GM15510 (cell line): ENCODE results near the gene RNF34.

Source experiments
- POLR2A ChIP-seq: IDR thresholded peaks from 3 replicates; pipeline ENCODE4 v1.6.1; 2011; ENCODE audit warnings: borderline replicate concordance; ENCODE audit not compliant: insufficient read length; ENCODE audit errors: extremely low read depth

The RNF34 gene, protein sequence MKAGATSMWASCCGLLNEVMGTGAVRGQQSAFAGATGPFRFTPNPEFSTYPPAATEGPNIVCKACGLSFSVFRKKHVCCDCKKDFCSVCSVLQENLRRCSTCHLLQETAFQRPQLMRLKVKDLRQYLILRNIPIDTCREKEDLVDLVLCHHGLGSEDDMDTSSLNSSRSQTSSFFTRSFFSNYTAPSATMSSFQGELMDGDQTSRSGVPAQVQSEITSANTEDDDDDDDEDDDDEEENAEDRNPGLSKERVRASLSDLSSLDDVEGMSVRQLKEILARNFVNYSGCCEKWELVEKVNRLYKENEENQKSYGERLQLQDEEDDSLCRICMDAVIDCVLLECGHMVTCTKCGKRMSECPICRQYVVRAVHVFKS

DNA sequence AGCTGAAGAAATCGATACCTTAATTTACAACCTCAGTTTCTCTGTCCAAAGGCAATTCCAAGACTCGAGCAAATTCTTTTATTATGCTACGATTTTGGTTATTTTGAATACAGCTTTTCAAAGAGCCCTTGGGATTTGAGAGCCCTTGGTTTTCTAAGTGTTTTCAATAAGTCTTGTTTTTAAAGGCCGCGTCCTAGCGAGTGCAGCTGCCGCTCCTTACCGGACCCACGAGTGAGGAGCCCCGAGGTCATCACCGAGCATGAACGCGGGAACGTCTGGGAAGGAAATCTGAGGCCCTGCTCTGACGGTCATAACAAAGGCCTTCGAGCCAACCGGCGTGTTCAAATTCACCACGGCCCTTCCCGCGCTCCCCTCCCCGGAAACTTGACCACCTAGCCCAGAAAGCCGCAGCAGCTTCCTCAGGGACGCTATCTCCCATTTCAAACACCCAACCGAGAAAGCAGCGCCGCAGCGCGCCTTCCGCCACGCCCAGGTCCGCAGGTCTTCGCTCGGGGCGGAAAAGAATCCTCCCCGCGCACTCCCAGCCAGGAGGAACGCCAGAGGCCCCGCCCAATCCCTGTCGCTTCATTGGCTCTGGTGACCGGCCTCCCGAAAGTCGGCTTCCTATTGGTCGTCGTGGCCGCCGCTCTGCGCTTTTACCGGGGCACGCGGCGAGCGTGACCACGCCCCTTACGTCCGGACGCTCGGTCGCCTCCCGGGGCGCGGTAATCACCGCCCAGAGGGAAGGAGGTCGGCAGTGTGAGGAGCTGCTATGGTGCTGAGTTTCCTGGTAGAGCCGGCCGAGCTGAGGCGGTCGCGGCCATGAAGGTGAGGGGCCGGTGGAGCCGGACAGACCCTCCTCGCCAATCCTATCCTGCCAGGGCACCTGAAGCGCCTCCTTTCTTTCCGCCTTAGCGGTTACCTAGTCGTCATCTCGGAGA, at the start of gene RNF34:
TSS of gene RNF34 (plus strand) at position 728 of the 941 bp plus-strand sequence. CDS start at position 823, 95 bp downstream.
- peak; percentile 98 for TF ChIP-seq POLR2A

DNA sequence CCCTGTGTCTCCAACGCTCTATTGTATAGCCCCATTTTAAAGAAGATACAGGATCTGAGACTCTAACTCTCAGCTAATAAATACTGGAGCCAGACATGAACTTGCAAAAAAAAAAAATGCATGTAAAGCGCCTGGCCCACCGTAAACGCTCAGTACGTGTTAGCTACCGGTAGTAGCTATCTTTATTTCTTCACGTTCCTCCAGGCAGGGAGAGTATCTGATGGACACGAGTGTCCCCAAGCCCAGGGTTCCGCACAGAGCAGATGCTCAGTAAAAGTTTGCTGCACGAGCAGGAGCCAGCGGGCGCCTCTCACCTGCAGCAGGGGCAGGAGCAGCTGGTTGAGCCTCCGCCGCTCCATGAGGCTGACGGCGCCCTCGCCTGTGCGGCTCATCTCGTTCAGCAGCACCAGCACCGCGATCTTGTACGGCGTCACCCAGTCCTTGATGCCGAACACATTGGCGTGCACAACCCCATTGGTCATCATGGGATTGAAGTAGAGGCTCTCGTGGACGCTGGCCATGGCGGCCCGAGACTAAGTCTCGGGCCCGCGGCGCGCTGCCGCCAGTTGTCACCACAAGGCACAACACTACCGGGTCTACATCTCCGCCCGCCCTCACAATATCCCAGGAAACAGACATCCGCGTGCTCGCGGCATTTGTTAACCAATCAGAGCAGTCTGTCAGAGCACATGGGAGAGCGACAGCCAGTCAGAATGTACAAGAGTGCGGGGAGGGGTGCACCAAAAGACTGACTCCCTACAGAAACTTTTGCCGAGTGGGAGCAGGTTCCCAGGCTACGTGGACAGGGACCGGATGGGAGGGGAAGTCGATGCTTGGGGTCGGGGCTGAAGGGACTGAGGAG, 47.9 kb upstream of the RNF34 start, which contains the start of gene ANAPC5:
TSS of gene ANAPC5 (minus strand) at position 592 of the 862 bp plus-strand sequence. CDS start at position 521, 71 bp downstream.
- TF ChIP-seq POLR2A: peak; percentile 92

DNA sequence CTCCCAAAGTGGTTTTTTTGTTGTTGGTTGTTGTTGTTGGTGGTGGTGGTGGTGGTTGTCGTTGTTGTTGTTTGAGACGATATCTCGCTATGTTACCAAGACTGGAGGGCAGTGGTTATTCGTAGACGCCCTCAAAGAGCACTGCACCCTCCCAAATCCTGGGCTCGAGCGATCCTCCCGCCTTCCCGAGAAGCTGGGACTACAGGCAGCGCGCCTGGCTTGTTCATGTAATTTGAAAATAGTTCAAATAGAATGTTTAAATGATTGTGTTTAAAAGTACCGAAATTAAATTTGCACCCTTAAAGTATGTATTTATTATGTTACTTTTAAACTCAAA, 47.3 kb upstream of the RNF34 start:
- no peak for TF ChIP-seq POLR2A

DNA sequence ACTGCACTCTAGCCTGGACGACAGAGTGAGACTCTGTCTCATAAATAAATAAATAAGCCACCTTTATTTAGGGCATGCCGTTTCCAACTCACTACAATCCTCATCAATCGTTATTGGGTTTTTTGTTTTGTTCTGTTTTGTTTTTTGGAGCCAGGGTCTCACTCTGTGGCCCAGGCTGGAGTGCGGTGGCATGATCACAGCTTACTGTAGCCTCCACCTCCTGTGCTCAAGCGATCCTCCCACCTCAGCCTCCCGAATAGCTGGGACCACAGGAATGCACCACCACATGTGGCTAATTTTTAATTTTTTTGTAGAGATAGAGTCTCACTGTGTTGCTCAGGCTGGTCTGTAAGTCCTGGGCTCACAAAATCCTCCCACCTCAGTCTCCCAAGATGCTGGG, 44.1 kb upstream of the RNF34 start:
- no peak for TF ChIP-seq POLR2A

DNA sequence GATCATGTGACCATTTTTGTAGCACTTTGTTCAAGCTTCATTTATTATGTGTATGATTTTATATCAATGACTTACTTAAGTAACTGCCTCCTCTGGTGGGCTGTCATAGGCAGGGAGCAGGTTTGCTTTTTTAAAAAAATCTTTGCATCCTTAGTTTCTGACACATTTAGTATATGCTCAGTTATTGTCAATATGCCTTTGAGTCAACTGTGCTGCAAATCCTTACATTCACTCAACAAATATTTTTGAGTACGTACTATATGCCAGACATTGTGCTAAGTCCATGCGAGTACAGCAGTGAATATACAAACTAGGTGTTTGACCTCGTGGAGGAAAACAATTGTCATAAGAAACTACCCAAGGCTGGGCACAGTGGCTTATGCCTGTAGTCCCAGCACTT, 43.3 kb upstream of the RNF34 start:
- TF ChIP-seq POLR2A: no peak

DNA sequence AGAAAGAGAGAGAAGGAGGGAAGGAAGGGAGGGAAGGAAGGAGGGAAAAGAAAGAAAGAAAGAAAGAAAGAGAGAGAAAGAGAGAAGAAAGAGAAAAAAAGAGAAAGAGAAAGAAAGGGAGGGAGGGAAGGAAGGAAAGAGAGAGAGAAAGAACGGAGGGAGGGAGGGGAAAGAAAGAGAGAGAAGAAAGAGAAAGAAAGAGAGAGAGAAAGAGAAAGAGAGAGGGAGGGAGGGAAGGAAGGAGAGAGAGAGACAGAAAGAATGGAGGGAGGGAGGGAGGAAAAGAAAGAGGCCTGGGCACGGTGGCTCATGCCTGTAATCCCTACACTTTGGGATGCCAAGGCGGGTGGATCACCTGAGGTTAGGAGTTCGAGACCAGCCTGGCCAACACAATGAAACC, 42.6 kb upstream of the RNF34 start:
- TF ChIP-seq POLR2A: no peak

DNA sequence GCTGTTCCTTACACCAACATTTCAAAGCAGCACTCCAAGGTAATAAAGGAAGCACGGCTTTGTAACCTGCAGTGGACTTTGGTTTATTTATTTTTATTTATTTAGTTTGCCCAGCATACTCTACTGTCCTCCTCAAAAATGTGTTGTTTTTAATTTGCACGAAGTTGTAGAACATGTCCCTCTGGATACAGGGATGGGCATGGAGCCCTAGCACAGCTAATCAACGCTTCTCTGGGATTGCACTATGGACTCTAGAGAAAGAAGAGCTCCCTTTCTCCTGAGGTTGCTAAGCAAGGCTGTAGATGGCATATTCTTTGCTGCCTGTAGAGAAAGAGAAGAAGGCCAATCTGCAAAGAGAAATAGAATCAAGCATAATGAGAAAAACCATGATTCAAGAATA, 41.8 kb upstream of the RNF34 start:
- TF ChIP-seq POLR2A: no peak

DNA sequence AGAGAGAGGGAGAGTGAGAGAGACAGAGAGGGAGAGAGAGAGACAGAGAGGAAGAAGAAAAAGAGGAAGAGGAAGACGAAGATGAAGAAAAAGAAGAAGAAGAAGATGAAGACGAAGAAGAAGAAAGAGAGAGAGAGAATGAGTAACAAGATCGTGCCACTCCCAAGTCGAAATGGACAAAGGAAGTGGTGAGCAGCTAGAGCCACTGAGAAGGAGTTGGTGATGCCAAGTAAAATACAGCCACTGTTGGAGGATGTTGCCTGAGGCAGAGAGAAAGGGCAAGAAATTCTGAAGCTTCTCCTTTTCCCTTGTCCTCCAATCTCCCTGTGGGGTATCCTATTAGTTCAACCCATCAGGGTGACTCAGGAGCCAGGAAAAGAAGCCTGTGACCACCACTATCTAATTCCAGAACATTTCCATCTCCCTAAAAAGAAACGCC, 35.2 kb upstream of the RNF34 start:
- TF ChIP-seq POLR2A: no peak

DNA sequence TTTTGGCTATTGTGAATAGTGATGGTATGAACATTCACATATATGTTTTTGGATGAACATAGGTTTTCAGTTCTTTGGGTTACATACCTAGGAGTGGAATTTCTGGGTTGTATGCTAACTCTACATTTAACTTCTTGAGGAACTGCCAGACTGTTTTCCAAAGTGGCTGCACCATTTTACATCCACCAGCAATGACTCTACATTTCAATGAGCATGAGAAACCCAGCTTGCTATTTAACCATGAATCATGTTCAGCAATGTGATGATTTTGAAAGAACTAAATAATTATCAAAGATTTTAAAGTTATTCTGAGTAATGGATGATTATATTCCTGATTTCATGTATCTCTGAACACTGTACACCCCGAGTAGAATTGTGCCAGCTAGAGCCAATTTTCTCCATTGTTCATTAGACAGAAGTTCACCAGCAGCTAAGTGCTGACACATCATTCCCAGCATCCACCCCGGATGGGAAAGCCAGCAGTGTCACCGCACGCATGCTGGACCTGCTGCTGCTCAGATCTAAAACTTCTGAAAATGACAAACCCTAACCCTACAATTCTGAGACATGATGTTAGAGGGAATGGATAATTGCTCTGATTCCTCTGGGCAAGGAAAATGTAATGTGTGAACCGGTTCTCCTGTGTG, 34.4 kb upstream of the RNF34 start:
- TF ChIP-seq POLR2A: no peak

DNA sequence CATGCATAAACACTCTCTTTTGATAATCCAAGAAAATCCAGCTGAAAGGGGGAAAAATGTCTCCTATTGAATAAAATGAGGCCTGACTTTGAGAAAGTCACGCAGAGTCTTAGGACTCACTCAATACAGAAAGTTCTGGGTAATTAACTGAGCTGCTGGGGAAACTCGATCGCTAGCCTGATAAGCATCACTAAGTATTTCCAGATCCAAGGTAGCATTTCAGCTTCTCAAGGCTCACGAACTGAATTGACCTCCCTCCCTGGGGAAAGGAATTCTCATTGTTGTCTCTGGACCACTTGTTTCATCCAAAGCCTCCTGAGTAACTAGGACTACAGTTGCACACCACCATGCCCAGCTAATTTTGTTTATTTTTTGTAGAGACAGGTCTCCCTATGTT, 33.9 kb upstream of the RNF34 start:
- TF ChIP-seq POLR2A: no peak

DNA sequence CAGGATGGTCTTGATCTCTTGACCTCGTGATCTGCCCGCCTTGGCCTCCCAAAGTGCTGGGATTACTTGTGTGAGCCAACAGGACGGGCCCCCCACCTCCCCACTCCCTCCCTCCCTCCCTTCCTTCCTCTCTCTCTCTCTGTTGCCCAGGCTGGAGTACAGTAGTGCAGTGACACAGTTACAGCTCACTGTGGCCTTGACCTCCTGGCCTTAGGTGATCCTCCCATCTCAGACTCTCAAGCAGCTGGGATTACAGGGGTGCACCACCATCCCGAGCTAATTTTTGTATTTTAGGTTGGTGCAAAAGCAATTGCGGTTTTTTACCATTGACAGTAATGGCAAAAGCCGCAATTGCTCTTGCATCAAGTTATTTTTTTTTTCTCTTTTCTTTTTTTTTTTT, 28.5 kb upstream of the RNF34 start:
- no peak for TF ChIP-seq POLR2A

DNA sequence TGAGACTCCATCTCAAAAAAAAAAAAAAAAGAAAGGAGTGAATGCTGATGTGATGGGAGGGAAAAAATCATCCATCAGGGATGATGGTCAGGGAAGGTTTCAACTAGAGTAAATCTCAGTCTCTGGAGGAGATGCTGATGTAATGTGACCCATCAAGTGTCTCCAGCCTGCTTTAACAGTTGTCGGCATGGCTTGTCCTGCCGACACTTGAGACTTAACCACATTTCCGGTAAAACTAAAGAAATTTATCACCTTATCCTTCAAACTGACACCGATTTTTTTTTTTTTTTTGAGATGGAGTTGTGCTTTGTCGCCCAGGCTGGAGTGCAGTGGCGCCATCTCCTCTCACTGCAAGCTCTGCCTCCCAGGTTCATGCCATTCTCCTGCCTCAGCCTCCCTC, 26.2 kb upstream of the RNF34 start:
- TF ChIP-seq POLR2A: no peak

DNA sequence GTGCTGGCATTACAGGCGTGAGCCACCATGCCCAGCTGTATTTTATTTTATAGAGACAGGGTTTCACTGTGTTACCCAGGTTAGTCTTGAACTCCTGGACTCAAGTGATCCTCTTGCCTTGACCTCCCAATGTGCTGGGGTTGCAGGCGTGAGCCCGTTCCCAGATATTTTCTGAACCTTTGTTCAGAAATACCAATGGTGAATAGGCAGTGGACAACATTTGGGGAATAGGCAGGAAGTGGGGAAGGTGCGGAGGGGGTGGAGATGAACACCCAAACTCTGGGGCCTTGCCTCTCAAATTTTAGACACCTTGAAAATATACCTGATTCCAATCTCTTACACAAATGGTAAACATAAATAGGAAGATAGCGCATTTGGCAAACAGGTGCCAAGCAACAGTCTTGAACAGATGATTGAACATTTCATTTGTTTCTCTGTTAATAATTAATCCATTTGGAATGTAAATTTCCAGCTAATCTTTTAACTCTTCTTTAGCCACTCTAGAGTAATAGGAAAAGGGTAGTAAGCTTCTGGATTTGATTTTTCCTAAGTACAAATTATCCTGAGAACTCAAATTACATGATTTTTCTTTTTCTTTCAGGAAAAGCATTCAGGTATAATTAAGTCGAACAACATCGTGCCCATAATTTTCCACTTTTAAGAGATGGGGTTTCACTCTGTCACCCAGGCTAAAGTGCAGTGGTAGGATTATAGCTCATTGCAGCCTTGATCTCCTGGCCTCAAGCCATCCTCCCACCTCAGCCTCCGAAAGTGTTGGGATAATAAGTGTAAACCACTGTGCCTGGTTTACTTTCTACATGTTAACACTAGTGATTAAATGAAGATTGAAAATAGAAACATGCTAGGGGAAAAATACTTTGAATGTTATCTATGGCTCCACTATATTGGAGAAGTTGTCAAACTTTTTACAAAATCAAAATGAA, 22.9 kb upstream of the RNF34 start:
- no peak for TF ChIP-seq POLR2A
